Sigmoid colon (tissue), 7 donors: ENCODE results near the gene TTLL13. TPM values are rescaled to one million over a fixed set of nuclear protein-coding genes. Genes with fewer than 3 reads are reported as not detected.

Source experiments
- DNase-seq: peaks from one replicate; pipeline ENCODE4 v3.0.0-alpha.2; 2019
- H3K27ac ChIP-seq, 4 donors: fragments of 200-600 bp; sonication (generic); one replicate each; pipeline ENCODE4 v1.5.1; 2016 to 2019; ENCODE audit warnings: mild to moderate bottlenecking in 1 of 4
- H3K27me3 ChIP-seq, 3 donors: fragments of 200-600 bp; sonication (generic); one replicate each; pipeline ENCODE4 v1.5.1; 2019; ENCODE audit warnings: mild to moderate bottlenecking in 1 of 3
- H3K36me3 ChIP-seq, 4 donors: fragments of 200-600 bp; sonication (generic); one replicate each; pipeline ENCODE4 v1.5.1; 2016 to 2019
- H3K4me1 ChIP-seq, 4 donors: fragments of 200-600 bp; sonication (generic); one replicate each; pipeline ENCODE4 v1.5.1; 2017 to 2019
- H3K4me3 ChIP-seq, 4 donors: fragments of 200-600 bp; sonication (generic); one replicate each; pipeline ENCODE4 v1.5.1; 2017 to 2019; ENCODE audit warnings: mild to moderate bottlenecking in 2 of 4, moderate library complexity in 1 of 4
- H3K9me3 ChIP-seq, 4 donors: fragments of 200-600 bp in 3 of 4; sonication (generic) in 3 of 4; one replicate each; pipeline versions ENCODE4 v1.5.1 to v1.6.1; 2013 to 2019
- EP300 ChIP-seq, 4 donors: sonication (generic); formaldehyde crosslinking; IDR thresholded peaks; one replicate each; pipeline ENCODE4 v1.6.1; 2017; ENCODE audit warnings: antibody characterized with exemption in 4 of 4
- POLR2A ChIP-seq, 2 donors: fragments of 450-650 bp; IDR thresholded peaks; one replicate each; pipeline ENCODE4 v1.6.1; 2016; ENCODE audit warnings: antibody characterized with exemption in 2 of 2, mild to moderate bottlenecking in 2 of 2, moderate library complexity in 2 of 2
- POLR2AphosphoS5 ChIP-seq, 4 donors: sonication (generic); formaldehyde crosslinking; IDR thresholded peaks; one replicate each; pipeline ENCODE4 v1.6.1; 2017; ENCODE audit warnings: antibody characterized with exemption in 4 of 4
- WGBS, 2 donors: extraction: QIAGEN DNeasy Blood & Tissue Kit; methylation state at CpG; one replicate each; pipeline ENCODE4 v1.1.7; 2013; 5-methylcytosine and 5-hydroxymethylcytosine counted together
- intact Hi-C: fragments of 100-400 bp; cut with DNase I; formaldehyde crosslinking; loops from one replicate; pipeline ENCODE4 v1.15.1; 2023
- polyA plus RNA-seq, 3 donors: library from polyadenylated mRNA; stranded (reverse); fragments of 200-250 nt; gene quantifications; one replicate each; pipeline ENCODE4 v1.2.3, GENCODE V29; 2013
- total RNA-seq, 4 donors: library from RNA; depleted of rRNA; stranded (reverse); fragments of >200 nt; gene quantifications; one replicate each; pipeline ENCODE4 v1.1.0, GENCODE V29; 2016
- TF ChIP-seq, protein P1 (sequence below), 4 experiments: fragments of 450-650 bp in 3 of 4; fragments of 200-600 bp in 1 of 4; IDR thresholded peaks; one replicate each; pipeline ENCODE4 v1.5.1; 2016 to 2019; ENCODE audit warnings: antibody characterized with exemption in 4 of 4, mild to moderate bottlenecking in 3 of 4, moderate library complexity in 2 of 4
- donor health status: healthy with polysubstance abuse.
- donor health status: Bipolar disorder and iron deficiency.
- donor health status: healthy.

Gene TTLL13, protein sequence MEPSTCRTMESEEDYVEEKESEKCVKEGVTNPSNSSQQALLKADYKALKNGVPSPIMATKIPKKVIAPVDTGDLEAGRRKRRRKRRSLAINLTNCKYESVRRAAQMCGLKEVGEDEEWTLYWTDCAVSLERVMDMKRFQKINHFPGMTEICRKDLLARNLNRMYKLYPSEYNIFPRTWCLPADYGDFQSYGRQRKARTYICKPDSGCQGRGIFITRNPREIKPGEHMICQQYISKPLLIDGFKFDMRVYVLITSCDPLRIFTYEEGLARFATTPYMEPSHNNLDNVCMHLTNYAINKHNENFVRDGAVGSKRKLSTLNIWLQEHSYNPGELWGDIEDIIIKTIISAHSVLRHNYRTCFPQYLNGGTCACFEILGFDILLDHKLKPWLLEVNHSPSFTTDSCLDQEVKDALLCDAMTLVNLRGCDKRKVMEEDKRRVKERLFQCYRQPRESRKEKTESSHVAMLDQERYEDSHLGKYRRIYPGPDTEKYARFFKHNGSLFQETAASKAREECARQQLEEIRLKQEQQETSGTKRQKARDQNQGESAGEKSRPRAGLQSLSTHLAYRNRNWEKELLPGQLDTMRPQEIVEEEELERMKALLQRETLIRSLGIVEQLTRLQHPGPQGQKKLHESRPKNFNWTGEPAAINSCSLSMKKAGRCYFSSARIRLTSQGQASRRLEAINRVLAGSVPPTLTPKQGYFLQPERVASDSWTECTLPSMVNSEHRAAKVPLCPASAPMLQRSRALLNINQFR
- total RNA-seq (not detected), polyA plus RNA-seq (under 1 TPM in 1 of 3 donors, not detected in 2; 0.25 TPM)

DNA sequence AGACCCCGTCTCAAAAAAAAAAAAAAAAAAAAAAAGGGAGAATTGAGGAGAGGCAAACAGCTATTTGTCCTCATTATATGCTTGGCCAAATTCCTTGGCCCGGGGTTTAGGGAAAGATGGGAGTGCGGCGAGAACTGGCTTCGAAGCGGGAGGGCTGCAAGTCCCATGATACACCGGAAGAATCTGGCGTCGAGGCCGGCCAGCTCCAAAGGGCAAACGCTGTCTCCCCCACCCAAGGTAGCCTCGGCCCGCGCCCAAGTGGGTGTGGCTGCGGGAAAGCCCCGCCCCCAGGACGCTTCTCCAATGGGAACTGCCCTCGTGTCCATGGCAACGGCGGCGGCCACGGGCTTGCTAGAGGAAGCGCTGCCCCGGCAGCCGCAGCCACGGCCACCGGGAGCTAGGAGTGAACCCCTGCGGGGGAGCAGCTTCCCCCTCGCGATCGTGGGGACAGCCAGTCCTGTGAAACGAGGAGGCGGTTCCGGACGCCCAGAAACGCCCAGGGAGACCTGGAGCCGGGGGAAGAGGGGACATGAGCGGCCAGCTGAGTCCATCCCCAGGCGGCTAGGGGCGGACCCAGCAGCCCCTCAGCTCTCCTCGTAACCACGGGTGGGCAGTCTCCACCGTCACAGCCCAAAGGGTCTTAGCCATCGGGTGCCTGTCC lies at the start of gene TTLL13:
TTLL13 (plus strand) TSS at position 354 of the 661 bp plus-strand sequence. CDS start 1,075 bp downstream, outside the sequence.
- TF ChIP-seq, protein P1, sequence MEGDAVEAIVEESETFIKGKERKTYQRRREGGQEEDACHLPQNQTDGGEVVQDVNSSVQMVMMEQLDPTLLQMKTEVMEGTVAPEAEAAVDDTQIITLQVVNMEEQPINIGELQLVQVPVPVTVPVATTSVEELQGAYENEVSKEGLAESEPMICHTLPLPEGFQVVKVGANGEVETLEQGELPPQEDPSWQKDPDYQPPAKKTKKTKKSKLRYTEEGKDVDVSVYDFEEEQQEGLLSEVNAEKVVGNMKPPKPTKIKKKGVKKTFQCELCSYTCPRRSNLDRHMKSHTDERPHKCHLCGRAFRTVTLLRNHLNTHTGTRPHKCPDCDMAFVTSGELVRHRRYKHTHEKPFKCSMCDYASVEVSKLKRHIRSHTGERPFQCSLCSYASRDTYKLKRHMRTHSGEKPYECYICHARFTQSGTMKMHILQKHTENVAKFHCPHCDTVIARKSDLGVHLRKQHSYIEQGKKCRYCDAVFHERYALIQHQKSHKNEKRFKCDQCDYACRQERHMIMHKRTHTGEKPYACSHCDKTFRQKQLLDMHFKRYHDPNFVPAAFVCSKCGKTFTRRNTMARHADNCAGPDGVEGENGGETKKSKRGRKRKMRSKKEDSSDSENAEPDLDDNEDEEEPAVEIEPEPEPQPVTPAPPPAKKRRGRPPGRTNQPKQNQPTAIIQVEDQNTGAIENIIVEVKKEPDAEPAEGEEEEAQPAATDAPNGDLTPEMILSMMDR (IDR thresholded peaks at IDR 0.05), result peak in 2 of 4 experiments; percentile 4 to 33
- TF ChIP-seq EP300 (IDR thresholded peaks at IDR 0.05) (no peak), POLR2A (IDR thresholded peaks at IDR 0.05) (peak in 1 of 2 donors; percentile 20), POLR2AphosphoS5 (IDR thresholded peaks at IDR 0.05) (peak in 3 of 4 donors; percentile 50 to 69 (median 64))
- H3K4me3 ChIP-seq, result peak within 1 kb of the TSS; percentile 34 to 66 (median 52)
- H3K9me3 ChIP-seq, result no peaks in the 10 kb centered on the region
- 1 to 4% methylated on average over 44 of the region's 44 CpGs for WGBS, 2 donors
- peaks cover 0 to 15% (median 8%) of the 10 kb centered on the region in 4 donors for H3K4me1 ChIP-seq
- intact Hi-C loops, result no loop called here
- DNase-seq, result peak; percentile 98
- peak within 1 kb of the TSS; percentile 20 to 64 (median 39) for H3K27ac ChIP-seq
- no peaks in the 10 kb centered on the region for H3K27me3 ChIP-seq
- no peaks in the 10 kb centered on the region for H3K36me3 ChIP-seq

DNA sequence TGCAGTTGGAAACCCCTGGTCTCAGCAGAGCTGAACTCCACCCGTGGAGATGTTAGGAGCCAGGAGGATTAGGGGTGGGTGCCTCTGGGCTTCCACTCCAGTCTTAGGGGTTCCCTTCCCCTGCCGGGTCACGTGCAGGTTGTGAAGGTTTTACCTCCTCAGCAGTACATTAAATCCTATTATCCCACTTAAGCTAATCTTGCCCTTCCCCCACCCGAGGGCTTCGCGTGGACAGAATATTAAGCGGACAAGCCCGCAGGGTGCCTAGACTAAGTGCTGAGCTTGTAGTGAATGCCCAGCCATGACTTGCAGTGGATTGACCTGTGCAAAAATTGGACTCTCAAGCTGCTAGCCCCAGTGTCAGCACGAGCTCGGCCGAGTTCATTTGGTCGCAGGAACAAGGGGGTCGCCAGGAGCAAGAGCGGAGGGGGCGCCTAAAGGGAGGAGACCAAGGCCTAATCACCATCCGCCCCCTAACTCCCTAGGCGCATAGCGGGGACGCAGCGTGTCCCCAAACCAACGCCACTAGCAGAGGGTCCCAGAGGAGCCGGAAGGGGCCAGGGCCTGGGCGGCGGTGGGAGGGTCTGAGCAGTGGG lies 48.7 kb upstream of the TTLL13 start:
- Histone ChIP-seq H3K4me1 (peaks cover 0 to 54% (median 47%) of the 10 kb centered on the region in 4 donors), H3K36me3 (peaks cover 0 to 6% (median 0%) of the 10 kb centered on the region in 4 donors), H3K4me3 (peak overlapping the region; percentile 49 to 91 (median 81)), H3K27me3 (no peaks in the 10 kb centered on the region), H3K27ac (peak overlapping the region; percentile 85 to 92 (median 88)), H3K9me3 (no peaks in the 10 kb centered on the region)
- TF ChIP-seq EP300 (IDR thresholded peaks at IDR 0.05) (no peak), POLR2AphosphoS5 (IDR thresholded peaks at IDR 0.05) (no peak), POLR2A (IDR thresholded peaks at IDR 0.05) (no peak)
- TF ChIP-seq, protein P1 (IDR thresholded peaks at IDR 0.05), result no peak
- no peak for DNase-seq
- WGBS, 2 donors, result 16 to 31% methylated on average over 24 of the region's 24 CpGs
- intact Hi-C loops, result no loop called here

DNA sequence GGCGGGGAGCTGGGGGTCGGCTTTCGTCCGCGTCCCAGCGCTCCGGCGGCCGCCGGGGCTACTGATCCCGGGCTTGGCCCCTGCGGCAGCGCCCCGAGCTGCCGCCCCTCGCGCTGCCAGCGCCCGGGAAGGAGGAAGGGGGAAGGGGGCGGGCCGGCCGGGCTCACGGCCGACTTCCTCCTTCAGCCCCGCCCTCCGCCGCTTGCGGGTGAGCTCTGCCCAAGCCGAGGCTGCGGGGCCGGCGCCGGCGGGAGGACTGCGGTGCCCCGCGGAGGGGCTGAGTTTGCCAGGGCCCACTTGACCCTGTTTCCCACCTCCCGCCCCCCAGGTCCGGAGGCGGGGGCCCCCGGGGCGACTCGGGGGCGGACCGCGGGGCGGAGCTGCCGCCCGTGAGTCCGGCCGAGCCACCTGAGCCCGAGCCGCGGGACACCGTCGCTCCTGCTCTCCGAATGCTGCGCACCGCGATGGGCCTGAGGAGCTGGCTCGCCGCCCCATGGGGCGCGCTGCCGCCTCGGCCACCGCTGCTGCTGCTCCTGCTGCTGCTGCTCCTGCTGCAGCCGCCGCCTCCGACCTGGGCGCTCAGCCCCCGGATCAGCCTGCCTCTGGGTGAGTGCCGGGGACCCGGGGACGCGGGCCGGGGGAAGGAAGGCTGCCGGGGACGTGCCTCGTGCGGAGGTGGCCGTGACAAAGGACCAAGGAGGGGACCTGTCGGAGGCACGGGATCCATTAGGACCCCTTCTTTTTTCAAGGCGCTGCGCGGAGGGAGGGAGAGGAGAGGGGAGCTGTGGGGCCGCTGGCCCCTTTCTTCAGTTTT lies 48.0 kb upstream of the TTLL13 start, which contains the start of gene SEMA4B:
SEMA4B (plus strand) TSS at position 201 of the 814 bp plus-strand sequence; CDS start at position 450, 249 bp downstream.
- peak; percentile 85 for DNase-seq
- TF ChIP-seq POLR2AphosphoS5 (IDR thresholded peaks at IDR 0.05) (peak; percentile 46 to 79 (median 62)), POLR2A (IDR thresholded peaks at IDR 0.05) (no peak)
- Histone ChIP-seq H3K4me3 (peak within 1 kb of the TSS; percentile 49 to 91 (median 81)), H3K27me3 (no peaks in the 10 kb centered on the region), H3K27ac (peak within 1 kb of the TSS; percentile 85 to 92 (median 88)), H3K4me1 (peaks cover 0 to 56% (median 53%) of the 10 kb centered on the region in 4 donors), H3K36me3 (peaks cover 0 to 11% (median 0%) of the 10 kb centered on the region in 4 donors), H3K9me3 (no peaks in the 10 kb centered on the region)
- 0 to 1% methylated on average over 88 of the region's 88 CpGs for WGBS, 2 donors
- intact Hi-C loops, result no loop called here

DNA sequence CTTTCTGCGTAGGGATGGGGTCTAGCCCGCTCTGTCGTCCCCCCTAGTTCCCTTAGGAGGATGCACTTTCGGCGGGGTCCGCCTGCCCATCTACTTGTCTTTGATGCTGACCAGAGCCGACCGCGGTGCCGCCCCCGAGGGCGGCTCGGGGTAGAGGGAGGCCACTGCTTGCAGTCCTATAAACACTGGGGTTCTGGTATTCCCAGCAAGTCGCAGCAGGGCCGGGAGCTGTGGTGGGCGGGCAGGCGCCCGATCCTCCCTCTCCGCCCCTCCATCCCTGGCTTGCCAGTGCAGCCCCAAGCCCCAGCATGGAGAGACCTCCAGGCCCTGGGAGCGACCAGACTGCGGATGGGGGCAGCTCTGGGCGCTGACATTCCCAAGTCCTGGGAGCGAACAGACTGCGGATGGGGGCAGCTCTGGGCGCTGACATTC lies 47.4 kb upstream of the TTLL13 start:
- H3K4me1 ChIP-seq, result peaks cover 0 to 57% (median 55%) of the 10 kb centered on the region in 4 donors
- WGBS, 2 donors, result 4 to 14% methylated on average over 25 of the region's 25 CpGs
- H3K27me3 ChIP-seq, result no peaks in the 10 kb centered on the region
- DNase-seq, result no peak
- peaks cover 0 to 17% (median 0%) of the 10 kb centered on the region in 4 donors for H3K36me3 ChIP-seq
- TF ChIP-seq POLR2AphosphoS5 (IDR thresholded peaks at IDR 0.05) (peak in 2 of 4 donors; percentile 26 to 36), EP300 (IDR thresholded peaks at IDR 0.05) (no peak)
- H3K27ac ChIP-seq, result peak overlapping the region; percentile 85 to 92 (median 88)
- H3K9me3 ChIP-seq, result no peaks in the 10 kb centered on the region
- intact Hi-C loops, result no loop called here
- H3K4me3 ChIP-seq, result peak overlapping the region; percentile 49 to 91 (median 81)
